CD4-positive, alpha-beta T cell treated with Interferon gamma for 1 hour (primary cell): ENCODE data around the gene LSAMP.

Experiments
- DNase-seq: peaks from one replicate; pipeline ENCODE4 v3.0.0-alpha.2; 2020

LSAMP gene

GRCh38 chr3:116350119-116350733, 95.1 kb downstream of the LSAMP start:
- DNase-seq, result no peak

GRCh38 chr3:116348216-116348615, 97.1 kb downstream of the LSAMP start:
- DNase-seq, result no peak

GRCh38 chr3:116342499-116342898, 102.8 kb downstream of the LSAMP start:
- no peak for DNase-seq

GRCh38 chr3:116341899-116342298, 103.4 kb downstream of the LSAMP start:
- no peak for DNase-seq

- DNase-seq, result no peak
Measured at GRCh38 chr3:116341381-116341780, 103.9 kb downstream of the LSAMP start.

- DNase-seq, result no peak
Measured at GRCh38 chr3:116340680-116341216, 104.5 kb downstream of the LSAMP start.

GRCh38 chr3:116339441-116340028, 105.8 kb downstream of the LSAMP start:
- no peak for DNase-seq

- DNase-seq, result no peak
Measured at GRCh38 chr3:116338713-116339112, 106.6 kb downstream of the LSAMP start.

- no peak for DNase-seq
Measured at GRCh38 chr3:116337229-116337628, 108.1 kb downstream of the LSAMP start.

GRCh38 chr3:116331380-116331779, 113.9 kb downstream of the LSAMP start:
- no peak for DNase-seq

- DNase-seq, result no peak
Measured at GRCh38 chr3:116322750-116323375, 122.4 kb downstream of the LSAMP start.

- DNase-seq, result no peak
Measured at GRCh38 chr3:116318370-116318769, 126.9 kb downstream of the LSAMP start.

GRCh38 chr3:116316771-116317170, 128.5 kb downstream of the LSAMP start:
- no peak for DNase-seq

GRCh38 chr3:116314476-116314875, 130.8 kb downstream of the LSAMP start:
- DNase-seq, result no peak

GRCh38 chr3:116306720-116307119, 138.6 kb downstream of the LSAMP start:
- no peak for DNase-seq

- DNase-seq, result no peak
Measured at GRCh38 chr3:116306149-116306548, 139.1 kb downstream of the LSAMP start.

GRCh38 chr3:116302087-116302747, 143.1 kb downstream of the LSAMP start:
- no peak for DNase-seq

GRCh38 chr3:116301422-116301821, 143.9 kb downstream of the LSAMP start:
- DNase-seq, result no peak

GRCh38 chr3:116300226-116300625, 145.1 kb downstream of the LSAMP start:
- no peak for DNase-seq

GRCh38 chr3:116299646-116300081, 145.6 kb downstream of the LSAMP start:
- DNase-seq, result no peak

GRCh38 chr3:116298151-116298550, 147.1 kb downstream of the LSAMP start:
- no peak for DNase-seq

GRCh38 chr3:116291141-116291540, 154.1 kb downstream of the LSAMP start:
- DNase-seq, result no peak

- DNase-seq, result no peak
Measured at GRCh38 chr3:116288485-116288884, 156.8 kb downstream of the LSAMP start.
